GM12874 (cell line): Measurements from ENCODE around the gene MTA1.

ENCODE experiments used
- TF ChIP-seq, protein P1 (sequence below): IDR thresholded peaks from 2 replicates; pipeline ENCODE4 v1.5.1; 2011; ENCODE audit warnings: low read depth, mild to moderate bottlenecking, control low read depth, low read length, moderate library complexity; ENCODE audit not compliant: insufficient read depth

MTA1 gene

DNA sequence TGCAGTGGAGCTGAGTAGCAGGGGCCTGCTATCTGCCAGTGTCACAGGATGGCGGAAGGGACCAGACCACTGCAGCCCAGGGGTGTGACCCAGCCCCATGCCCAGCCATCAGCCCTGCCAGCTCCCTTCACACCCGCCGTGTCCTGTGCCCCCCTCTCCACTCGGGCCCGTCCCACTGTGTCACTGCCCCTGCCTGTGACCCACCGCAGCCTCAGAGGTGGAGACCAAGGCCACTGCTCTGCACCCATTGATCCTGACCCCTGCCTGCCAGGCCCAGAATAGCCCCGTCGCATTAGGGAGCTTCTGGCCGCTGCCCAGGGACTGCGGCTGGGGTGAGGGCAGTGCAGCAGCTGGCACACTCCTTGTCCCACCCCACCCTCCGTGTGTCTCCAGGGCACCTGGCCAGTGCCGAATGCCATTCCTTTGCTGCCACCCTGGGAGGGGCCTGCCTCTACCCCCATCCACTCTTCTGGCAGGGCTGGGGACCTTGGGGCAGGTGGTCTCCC lies 52.9 kb downstream of the MTA1 start:
- TF ChIP-seq, protein P1, sequence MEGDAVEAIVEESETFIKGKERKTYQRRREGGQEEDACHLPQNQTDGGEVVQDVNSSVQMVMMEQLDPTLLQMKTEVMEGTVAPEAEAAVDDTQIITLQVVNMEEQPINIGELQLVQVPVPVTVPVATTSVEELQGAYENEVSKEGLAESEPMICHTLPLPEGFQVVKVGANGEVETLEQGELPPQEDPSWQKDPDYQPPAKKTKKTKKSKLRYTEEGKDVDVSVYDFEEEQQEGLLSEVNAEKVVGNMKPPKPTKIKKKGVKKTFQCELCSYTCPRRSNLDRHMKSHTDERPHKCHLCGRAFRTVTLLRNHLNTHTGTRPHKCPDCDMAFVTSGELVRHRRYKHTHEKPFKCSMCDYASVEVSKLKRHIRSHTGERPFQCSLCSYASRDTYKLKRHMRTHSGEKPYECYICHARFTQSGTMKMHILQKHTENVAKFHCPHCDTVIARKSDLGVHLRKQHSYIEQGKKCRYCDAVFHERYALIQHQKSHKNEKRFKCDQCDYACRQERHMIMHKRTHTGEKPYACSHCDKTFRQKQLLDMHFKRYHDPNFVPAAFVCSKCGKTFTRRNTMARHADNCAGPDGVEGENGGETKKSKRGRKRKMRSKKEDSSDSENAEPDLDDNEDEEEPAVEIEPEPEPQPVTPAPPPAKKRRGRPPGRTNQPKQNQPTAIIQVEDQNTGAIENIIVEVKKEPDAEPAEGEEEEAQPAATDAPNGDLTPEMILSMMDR, result no peak

GRCh38 chr14:105473033-105473676 lies 53.5 kb downstream of the MTA1 start:
- TF ChIP-seq, protein P1, result no peak

GRCh38 chr14:105473677-105474482 lies 54.3 kb downstream of the MTA1 start:
- TF ChIP-seq, protein P1, result no peak

GRCh38 chr14:105474483-105475268 lies 55.0 kb downstream of the MTA1 start, which contains the start of gene CRIP2:
CRIP2 (plus strand) TSS chr14:105474821; CDS start chr14:105474863, 42 bp downstream.
- TF ChIP-seq, protein P1, result no peak

- TF ChIP-seq, protein P1, result no peak
Measured at GRCh38 chr14:105475269-105476096, 55.9 kb downstream of the MTA1 start.

DNA sequence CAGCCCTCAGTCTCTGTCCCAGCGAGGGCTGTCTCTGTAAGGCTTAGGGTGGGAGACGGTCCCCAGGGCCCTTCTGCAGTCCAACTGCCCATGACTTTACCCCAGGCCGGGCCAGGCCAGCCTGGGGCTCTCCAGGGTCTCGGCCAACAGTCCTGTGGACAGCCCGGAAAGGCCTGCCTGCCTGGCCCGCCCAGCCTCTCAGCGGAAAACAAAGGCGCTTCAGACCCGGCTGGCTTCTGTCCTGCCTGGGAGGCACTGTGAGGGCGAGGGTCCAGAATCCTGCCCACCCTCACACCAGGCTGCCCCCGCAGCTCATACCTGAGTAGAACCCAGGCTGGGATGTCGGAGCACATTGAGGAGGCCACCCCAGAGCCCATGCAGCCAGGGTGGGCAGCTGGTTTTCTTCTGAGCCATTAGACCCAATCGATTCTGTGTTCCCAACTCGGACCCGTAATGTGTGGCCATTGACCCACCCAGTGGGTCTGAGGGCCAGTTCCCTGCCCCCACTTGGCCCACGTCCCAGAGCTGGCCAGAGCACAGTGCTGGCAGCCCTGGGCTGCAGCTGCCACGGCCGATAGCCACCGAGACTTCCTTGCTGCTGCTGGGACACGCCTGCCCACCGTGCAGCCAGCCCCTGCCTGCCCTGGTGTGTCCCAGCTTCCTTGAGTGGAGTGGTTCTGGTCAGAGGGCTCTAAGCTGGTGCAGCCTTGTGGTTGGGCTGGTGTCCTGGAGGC lies 56.6 kb downstream of the MTA1 start:
- TF ChIP-seq, protein P1, result no peak
